Cardiac fibroblast (primary cell): ENCODE measurements around the gene MCM8.
A peak's percentile ranks its signal among the peaks of the same experiment; 100 is the strongest.

Source experiments
- DNase-seq, 2 donors: peaks; one replicate each; pipeline versions ENCODE4 v3.0.0 to v3.0.0-alpha.2; 2010; ENCODE audit warnings: low read depth in 2 of 2
- H3K4me3 ChIP-seq, 2 donors: replicated peaks in 1 of 2; 1 replicate in 1 of 2; 2 replicates in 1 of 2; pipeline ENCODE4 v1.5.1; 2011; ENCODE audit warnings: low read depth in 2 of 2, low read length in 2 of 2, mild to moderate bottlenecking in 2 of 2, moderate library complexity in 1 of 2
- CTCF ChIP-seq: IDR thresholded peaks from one replicate; pipeline ENCODE4 v1.5.1; 2011; ENCODE audit warnings: low read depth, mild to moderate bottlenecking, low read length, inconsistent platforms

The MCM8 gene

GRCh38 chr20:5938456-5939029, 11.9 kb upstream of the MCM8 start:
- no peak for TF ChIP-seq CTCF
- DNase-seq, result no peak
- no peak overlapping the region for H3K4me3 ChIP-seq

- no peak for TF ChIP-seq CTCF
- H3K4me3 ChIP-seq, result no peak overlapping the region
- peak; percentile 23 to 82 for DNase-seq
These were observed 4.5 kb upstream of the MCM8 start for GRCh38 chr20:5945963-5946362.

GRCh38 chr20:5947276-5947675, 3.2 kb upstream of the MCM8 start:
- no peak for TF ChIP-seq CTCF
- H3K4me3 ChIP-seq, result no peak overlapping the region
- peak in 1 of 2 donors; percentile 16 for DNase-seq

GRCh38 chr20:5949943-5950270, 545 bp upstream of the MCM8 start:
- H3K4me3 ChIP-seq, result peak overlapping the region; percentile 77 to 84
- DNase-seq, result no peak
- TF ChIP-seq CTCF, result no peak

- no peak overlapping the region for H3K4me3 ChIP-seq
- peak in 1 of 2 donors; percentile 49 for DNase-seq
- TF ChIP-seq CTCF, result no peak
These were observed 17.0 kb downstream of the MCM8 start for GRCh38 chr20:5967469-5967868.

- H3K4me3 ChIP-seq, result no peak overlapping the region
- DNase-seq, result no peak
- TF ChIP-seq CTCF, result no peak
These were observed 18.0 kb downstream of the MCM8 start for GRCh38 chr20:5968462-5968861.

- DNase-seq, result no peak
- TF ChIP-seq CTCF, result no peak
- no peak overlapping the region for H3K4me3 ChIP-seq
These were observed 19.0 kb downstream of the MCM8 start for GRCh38 chr20:5969348-5969935.
